Natural killer cell (primary cell): ENCODE measurements around the gene CACNB4. TPM values are rescaled to one million over a fixed set of nuclear protein-coding genes. Genes with fewer than 3 reads are reported as not detected.
"Not testable (repeated sequence)": the region's sequence is repeated elsewhere in the genome, so short reads cannot be mapped to it uniquely, and the experiment has no call there.

ENCODE experiments used
- ATAC-seq, 3 donors: fragments of 150-1000 bp in 2 of 3; fragments of 200-7000 bp in 1 of 3; cut with Tn5 transposase; 1 replicate in 1 of 3; 2 replicates in 2 of 3; pipeline ENCODE4 v1.10.0; 2021; ENCODE audit warnings: mild to moderate bottlenecking in 2 of 3, moderate library complexity in 2 of 3
- DNase-seq, 2 donors: peaks; one replicate each; pipeline versions ENCODE4 v3.0.0 to v3.0.0-alpha.2; 2013 to 2021; ENCODE audit warnings: mixed read lengths in 1 of 2
- H3K27ac ChIP-seq: one replicate; pipeline ENCODE4 v1.5.1; 2013; ENCODE audit warnings: mild to moderate bottlenecking, low read length
- H3K27me3 ChIP-seq: one replicate; pipeline ENCODE4 v1.6.1; 2013; ENCODE audit warnings: low read length; ENCODE audit not compliant: control insufficient read depth, insufficient read depth
- H3K36me3 ChIP-seq: one replicate; pipeline ENCODE4 v1.6.1; 2013; ENCODE audit warnings: low read length; ENCODE audit not compliant: control insufficient read depth, insufficient read depth
- H3K4me1 ChIP-seq: one replicate; pipeline ENCODE4 v1.6.1; 2013; ENCODE audit warnings: low read length; ENCODE audit not compliant: control insufficient read depth, insufficient read depth
- H3K4me3 ChIP-seq: one replicate; pipeline ENCODE4 v1.5.1; 2013; ENCODE audit warnings: low read length
- H3K9me3 ChIP-seq: one replicate; pipeline ENCODE4 v1.6.1; 2013; ENCODE audit warnings: low read length; ENCODE audit not compliant: control insufficient read depth, insufficient read depth
- H3K27ac Mint-ChIP-seq, 2 donors: one replicate each; pipeline ENCODE4 v1.8.0; 2022; ENCODE audit warnings: mild to moderate bottlenecking in 2 of 2, mixed read lengths in 2 of 2, moderate library complexity in 1 of 2
- H3K27me3 Mint-ChIP-seq, 2 donors: one replicate each; pipeline ENCODE4 v1.8.0; 2022; ENCODE audit warnings: low read depth in 2 of 2, mixed read lengths in 2 of 2
- H3K36me3 Mint-ChIP-seq: one replicate; pipeline ENCODE4 v1.8.0; 2022; ENCODE audit warnings: mixed read lengths
- H3K4me1 Mint-ChIP-seq, 2 donors: one replicate each; pipeline ENCODE4 v1.8.0; 2022; ENCODE audit warnings: mixed read lengths in 2 of 2
- H3K4me3 Mint-ChIP-seq: one replicate; pipeline ENCODE4 v1.8.0; 2022; ENCODE audit warnings: mild to moderate bottlenecking, moderate library complexity, mixed read lengths
- H3K9me3 Mint-ChIP-seq, 2 donors: one replicate each; pipeline ENCODE4 v1.8.0; 2022; ENCODE audit warnings: mixed read lengths in 2 of 2
- CTCF ChIP-seq: fragments of 200-600 bp; IDR thresholded peaks from one replicate; pipeline ENCODE4 v1.8.0; 2022; ENCODE audit warnings: antibody characterized with exemption
- WGBS: methylation state at CpG from one replicate; pipeline ENCODE4 v1.1.7; 2013; ENCODE audit warnings: missing lambda C conversion rate; ENCODE audit not compliant: insufficient coverage; 5-methylcytosine and 5-hydroxymethylcytosine counted together
- intact Hi-C: fragments of 100-400 bp; cut with micrococcal nuclease; formaldehyde crosslinking; loops from one replicate; pipeline ENCODE4 v1.14.2; 2022
- total RNA-seq, 4 donors: library from RNA; stranded (reverse); fragments of 120-200 nt in 1 of 4; gene quantifications; one replicate each; pipeline versions ENCODE4 v1.2.3 to v1.2.4, GENCODE V29; 2013 to 2022

The CACNB4 gene
- total RNA-seq, 3 donors from 2014 or later (not counting 1 experiment from before 2014, with no cell fraction given), result 0.56 to 0.93 (median 0.73) TPM

DNA sequence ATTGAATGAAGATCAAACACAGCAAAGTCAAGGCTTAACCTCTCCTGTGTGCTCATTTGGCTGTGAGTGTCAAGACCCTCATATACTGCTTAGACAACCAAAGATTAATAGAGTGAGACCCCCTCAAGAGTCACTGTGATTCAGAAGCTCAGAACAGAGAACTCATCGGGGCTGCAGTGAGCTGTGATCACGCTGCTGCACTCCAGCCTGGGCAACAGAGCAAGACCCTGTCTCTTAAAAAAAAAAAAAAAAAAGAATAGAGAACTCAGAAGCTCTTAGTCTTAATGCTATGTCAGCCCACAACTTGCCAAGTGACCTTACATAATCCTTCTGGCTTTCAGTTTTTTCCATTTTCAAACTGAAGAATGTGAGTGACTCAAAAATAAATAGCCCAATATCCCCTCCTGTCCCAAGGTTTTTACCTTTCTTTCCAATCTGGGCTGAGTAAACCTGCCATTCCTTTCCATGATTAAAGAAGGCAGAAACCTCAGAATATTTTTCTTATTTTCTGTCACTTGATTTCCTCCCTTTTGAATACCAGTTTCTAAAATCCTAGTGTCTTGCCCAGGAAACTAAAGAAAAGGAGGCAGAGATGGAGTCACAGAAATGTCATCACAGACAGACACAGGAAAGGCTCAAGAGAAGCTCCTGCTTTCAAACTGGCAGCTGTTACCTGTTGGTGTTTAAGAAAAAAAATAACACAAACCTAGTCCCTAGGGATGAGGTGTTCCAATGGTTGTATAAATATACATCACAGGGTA is 102.4 kb downstream of the CACNB4 start:
- Histone ChIP-seq H3K4me3 (no peak overlapping the region), H3K27me3 (no peaks in the 10 kb centered on the region), H3K36me3 (no peaks in the 10 kb centered on the region), H3K4me1 (no peaks in the 10 kb centered on the region), H3K27ac (no peak overlapping the region), H3K9me3 (no peaks in the 10 kb centered on the region)
- H3K27ac Mint-ChIP-seq, result no peak overlapping the region
- H3K4me3 Mint-ChIP-seq, result no peak overlapping the region
- H3K27me3 Mint-ChIP-seq, result no peaks in the 10 kb centered on the region
- DNase-seq, result no peak
- no peaks in the 10 kb centered on the region for H3K4me1 Mint-ChIP-seq
- no peak for ATAC-seq
- TF ChIP-seq CTCF, result no peak
- intact Hi-C loops, result no loop called here
- H3K9me3 Mint-ChIP-seq, result no peaks in the 10 kb centered on the region
- no peaks in the 10 kb centered on the region for H3K36me3 Mint-ChIP-seq
- WGBS, result 87% methylated on average over 2 of the region's 2 CpGs

- no peaks in the 10 kb centered on the region for H3K27me3 ChIP-seq
- intact Hi-C loops, result no loop called here
- no peaks in the 10 kb centered on the region for H3K36me3 ChIP-seq
- no peak overlapping the region for H3K4me3 ChIP-seq
- no peaks in the 10 kb centered on the region for H3K4me1 ChIP-seq
- no peaks in the 10 kb centered on the region for H3K9me3 ChIP-seq
- DNase-seq, result no peak
- H3K27ac ChIP-seq, result no peak overlapping the region
- no peaks in the 10 kb centered on the region for H3K36me3 Mint-ChIP-seq
- no peak for TF ChIP-seq CTCF
- H3K9me3 Mint-ChIP-seq, result no peaks in the 10 kb centered on the region
- no peak overlapping the region for H3K4me3 Mint-ChIP-seq
- no peaks in the 10 kb centered on the region for H3K27me3 Mint-ChIP-seq
- 50% methylated on average over 1 of the region's 2 CpGs for WGBS
- H3K27ac Mint-ChIP-seq, result no peak overlapping the region
- no peak for ATAC-seq
- no peaks in the 10 kb centered on the region for H3K4me1 Mint-ChIP-seq
These were observed 103.7 kb downstream of the CACNB4 start for GRCh38 chr2:151995161-151995557.

- WGBS, result 88% methylated on average over 8 of the region's 8 CpGs
- H3K4me1 Mint-ChIP-seq, H3K4me3 ChIP-seq, H3K27me3 Mint-ChIP-seq, DNase-seq, H3K4me3 Mint-ChIP-seq, H3K36me3 ChIP-seq, H3K36me3 Mint-ChIP-seq, H3K4me1 ChIP-seq, ATAC-seq, H3K9me3 Mint-ChIP-seq, H3K27ac ChIP-seq, H3K27ac Mint-ChIP-seq, H3K9me3 ChIP-seq, intact Hi-C loops, H3K27me3 ChIP-seq: not testable (repeated sequence)
These were observed 104.7 kb downstream of the CACNB4 start for GRCh38 chr2:151994178-151994577.

DNA sequence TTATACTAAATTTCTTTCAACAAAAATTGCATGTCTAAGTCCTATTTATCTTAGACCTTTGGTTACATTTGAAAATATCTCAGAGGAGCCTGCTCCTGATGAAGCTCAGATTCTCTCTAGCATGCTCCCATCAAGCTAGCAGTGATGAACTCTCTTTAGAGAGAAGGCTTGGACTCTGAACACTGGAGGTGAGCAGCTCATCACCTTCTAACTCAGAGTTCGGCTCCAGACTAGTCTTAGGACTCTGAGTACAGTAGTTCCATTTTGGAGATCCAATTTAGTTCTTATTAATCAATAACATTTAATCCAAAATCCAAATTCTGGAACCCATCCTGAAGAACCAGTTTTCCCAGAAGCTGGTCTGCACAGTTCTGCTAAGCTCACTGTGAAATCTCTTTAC is 107.8 kb downstream of the CACNB4 start:
- no peaks in the 10 kb centered on the region for H3K4me1 Mint-ChIP-seq
- TF ChIP-seq CTCF, result no peak
- no peaks in the 10 kb centered on the region for H3K36me3 ChIP-seq
- H3K36me3 Mint-ChIP-seq, result no peaks in the 10 kb centered on the region
- no peaks in the 10 kb centered on the region for H3K27me3 ChIP-seq
- no peaks in the 10 kb centered on the region for H3K27me3 Mint-ChIP-seq
- H3K4me3 ChIP-seq, result no peak overlapping the region
- H3K27ac ChIP-seq, result no peak overlapping the region
- H3K27ac Mint-ChIP-seq, result no peak overlapping the region
- ATAC-seq (no peak), DNase-seq (no peak)
- intact Hi-C loops, result no loop called here
- H3K9me3 ChIP-seq, result no peaks in the 10 kb centered on the region
- no peaks in the 10 kb centered on the region for H3K4me1 ChIP-seq
- H3K9me3 Mint-ChIP-seq, result no peaks in the 10 kb centered on the region
- 100% methylated on average over 1 of the region's 1 CpG for WGBS
- no peak overlapping the region for H3K4me3 Mint-ChIP-seq
